Adrenal gland (tissue), 5 donors: ENCODE data around the gene NLRX1.

Experiments used
- CTCF ChIP-seq, 6 experiments: fragments of 450-650 bp in 4 of 6; fragments of 200-600 bp in 2 of 6; sonication (generic) in 1 of 6; IDR thresholded peaks; 1 replicate in 5 of 6; 2 replicates in 1 of 6; pipeline versions ENCODE4 v1.5.1 to v1.8.0; 2016 to 2021; ENCODE audit warnings: antibody characterized with exemption in 6 of 6, mild to moderate bottlenecking in 2 of 6, moderate library complexity in 1 of 6
- POLR2A ChIP-seq, 2 donors: fragments of 450-650 bp; IDR thresholded peaks; one replicate each; pipeline ENCODE4 v1.6.1; 2017; ENCODE audit warnings: antibody characterized with exemption in 2 of 2, mild to moderate bottlenecking in 2 of 2, moderate library complexity in 1 of 2
- donor health status: DM: no; HTN: no; CAD: no.

- no peak for TF ChIP-seq CTCF (IDR thresholded peaks at IDR 0.05)
- no peak for TF ChIP-seq POLR2A (IDR thresholded peaks at IDR 0.05)
Measured at GRCh38 chr11:119120639-119121007, 47.9 kb upstream of the NLRX1 start.
